Measurements from ENCODE around the gene CNPY2. TPM values are rescaled to one million over a fixed set of nuclear protein-coding genes. Genes with fewer than 3 reads are reported as not detected.

The CNPY2 gene
- total and polyA plus RNA-seq, 2 donors (not counting 3 experiments of a cell fraction or from before 2014, with no cell fraction given): 183 to 256 TPM

DNA sequence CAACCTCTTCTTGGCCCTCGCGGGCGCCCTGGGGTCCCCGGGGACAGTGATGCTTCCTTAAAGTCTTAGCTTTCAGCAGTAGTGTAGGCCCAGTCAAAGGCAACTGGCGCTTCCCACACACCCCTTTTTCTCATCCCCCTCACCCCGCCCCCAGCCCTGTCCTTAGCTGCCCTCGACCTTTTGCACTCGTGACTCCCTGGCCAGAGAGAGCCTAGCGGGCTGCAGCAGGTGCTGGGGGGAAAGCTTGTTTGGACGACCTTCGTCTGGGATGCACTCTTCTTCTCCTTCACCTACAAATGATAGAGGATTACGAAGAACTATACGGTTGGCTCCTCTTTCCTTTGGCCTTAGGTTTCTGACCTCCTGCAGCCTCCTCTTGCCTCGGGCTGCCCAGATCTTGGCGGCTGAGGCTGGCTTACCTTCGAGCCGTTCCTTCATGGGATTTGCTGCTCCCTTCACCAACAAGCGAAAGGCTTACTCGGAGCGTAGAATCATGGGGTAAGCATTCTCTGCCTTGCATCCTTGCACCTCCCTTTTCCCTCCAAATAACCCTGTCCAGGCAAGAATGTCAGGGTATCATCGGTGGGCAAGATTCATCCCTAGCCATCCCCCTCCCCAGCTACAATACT, 48.2 kb downstream of the CNPY2 start:
- Histone ChIP-seq H3K9me1 (replicated peaks; ENCODE audit: control insufficient read depth, extremely low read depth, insufficient read depth, low read length) (no peaks in the 10 kb centered on the region), H3K27ac (ENCODE audit: insufficient read depth, low read depth, low read length) (no peak overlapping the region), H3K27me3 (ENCODE audit: control insufficient read depth in 2 of 2, insufficient read depth in 2 of 2, low read length in 2 of 2) (no peaks in the 10 kb centered on the region), H3K9me3 (replicated peaks; ENCODE audit: control insufficient read depth, insufficient read depth, low read length) (no peaks in the 10 kb centered on the region), H3K4me3 (replicated peaks in 1 of 3; ENCODE audit: insufficient read depth in 1 of 3, low read depth in 1 of 3, low read length in 3 of 3) (peak overlapping the region; percentile 17 to 50 (median 43)), H3K79me2 (ENCODE audit: control insufficient read depth, insufficient read depth, low read length) (no peaks in the 10 kb centered on the region), H3K9ac (replicated peaks; ENCODE audit: extremely low read depth, insufficient read depth, low read length) (peak overlapping the region; percentile 69), H2AFZ (ENCODE audit: low read depth, low read length) (peak overlapping the region; percentile 79), H3K4me2 (ENCODE audit: insufficient read depth, low read length) (peak overlapping the region; percentile 78), H3K4me1 (ENCODE audit: control insufficient read depth, extremely low read depth, insufficient read depth, low read length) (peaks cover 4% of the 10 kb centered on the region), H3K36me3 (ENCODE audit: control insufficient read depth in 2 of 2, extremely low read depth in 1 of 2, insufficient read depth in 2 of 2, low read length in 2 of 2) (peaks cover 0 to 4% of the 10 kb centered on the region in 2 experiments), H4K20me1 (replicated peaks; ENCODE audit: control insufficient read depth, extremely low read depth, insufficient read depth, low read length) (no peaks in the 10 kb centered on the region)
- ChIA-PET POLR2A (interaction anchor here (0.8 to 1.6 kb wide), 2 partner anchors 10 to 12 kb away, joined by 3 to 5 read pairs; no protein-coding TSS in a partner anchor), CTCF (interaction anchor here (1.4 to 3.5 kb wide), 3 partner anchors 10 to 197 kb away, joined by 7 to 27 read pairs (median 10); partner anchors contain the start of genes ANKRD52 and SMARCC2)
- dilution Hi-C loops (cut with MboI; ENCODE audit: extremely low pct_ligation_motif_present, low sequenced_read_pairs) (no loop called here), intact Hi-C loops (cut with micrococcal nuclease) (loop anchor here (1.0 to 5.0 kb wide), 4 partner anchors 33 to 195 kb away; partner anchors contain the start of genes CS and NABP2)
- no peak for DNase-seq (ENCODE audit: low read depth, low spot score)
- no peak for FAIRE-seq
- TF ChIP-seq MYC (IDR thresholded peaks at IDR 0.05; ENCODE audit: low read depth, low read length): no peak
- TF ChIP-seq GATA2 (IDR thresholded peaks at IDR 0.05; ENCODE audit: insufficient read depth, insufficient read length, low read depth, low read length): no peak
- no peak for TF ChIP-seq FOS (IDR thresholded peaks at IDR 0.05; ENCODE audit: borderline replicate concordance, insufficient read depth, low read length)
- TF ChIP-seq CTCF (IDR thresholded peaks at IDR 0.05; ENCODE audit: extremely low read depth in 1 of 2, insufficient read depth in 1 of 2, low read depth in 1 of 2, low read length in 2 of 2): no peak
- TF ChIP-seq EZH2 (IDR thresholded peaks at IDR 0.05; ENCODE audit: borderline replicate concordance, low read depth, low read length, severe bottlenecking): no peak
- TF ChIP-seq JUN (IDR thresholded peaks at IDR 0.05; ENCODE audit: borderline replicate concordance, insufficient read depth, insufficient read length, low read depth): no peak
- no peak for TF ChIP-seq MAX (IDR thresholded peaks at IDR 0.05; ENCODE audit: insufficient read depth, insufficient read length)
- no peak for TF ChIP-seq POLR2AphosphoS5 (IDR thresholded peaks at IDR 0.05; ENCODE audit: insufficient read depth, low read depth, low read length)
- no peak for TF ChIP-seq POLR2A (IDR thresholded peaks at IDR 0.05; ENCODE audit: low read depth, low read length)
- BruUV-seq (replicated peaks): no TSS peak
